Activated CD4-positive, alpha-beta T cell treated with anti-CD3 and anti-CD28 coated beads for 48 hours (primary cell): ENCODE results near the gene ENTPD2.

ENCODE experiments used
- DNase-seq: peaks from one replicate; pipeline ENCODE4 v3.0.0-alpha.2; 2020

The ENTPD2 gene

GRCh38 chr9:137028263-137029057 is 25.4 kb downstream of the ENTPD2 start:
- DNase-seq: peak; percentile 76

- DNase-seq: no peak
Observed at GRCh38 chr9:137027369-137028262, 26.2 kb downstream of the ENTPD2 start, which contains the start of gene ABCA2. ABCA2 (minus strand) TSS chr9:137028237; CDS start chr9:137028140, 97 bp downstream.

- no peak for DNase-seq
Observed at GRCh38 chr9:137026828-137027227, 27.0 kb downstream of the ENTPD2 start.

GRCh38 chr9:137026384-137026783 is 27.5 kb downstream of the ENTPD2 start:
- DNase-seq: no peak

- no peak for DNase-seq
Observed at GRCh38 chr9:137025517-137025966, 28.3 kb downstream of the ENTPD2 start.

GRCh38 chr9:137023583-137023991 is 30.3 kb downstream of the ENTPD2 start:
- no peak for DNase-seq

GRCh38 chr9:137023157-137023556 is 30.7 kb downstream of the ENTPD2 start:
- no peak for DNase-seq

GRCh38 chr9:137022662-137023008 is 31.2 kb downstream of the ENTPD2 start:
- no peak for DNase-seq

- peak; percentile 91 for DNase-seq
Observed at GRCh38 chr9:137021979-137022661, 31.7 kb downstream of the ENTPD2 start.

- no peak for DNase-seq
Observed at GRCh38 chr9:137021568-137021978, 32.3 kb downstream of the ENTPD2 start.

GRCh38 chr9:137020771-137021567 is 32.9 kb downstream of the ENTPD2 start:
- no peak for DNase-seq

GRCh38 chr9:137019891-137020683 is 33.8 kb downstream of the ENTPD2 start:
- no peak for DNase-seq

GRCh38 chr9:137018761-137019559 is 34.9 kb downstream of the ENTPD2 start:
- DNase-seq: no peak

- no peak for DNase-seq
Observed at GRCh38 chr9:137017791-137018497, 35.9 kb downstream of the ENTPD2 start.

- no peak for DNase-seq
Observed at GRCh38 chr9:137017071-137017470, 36.8 kb downstream of the ENTPD2 start.

- DNase-seq: no peak
Observed at GRCh38 chr9:137016436-137016835, 37.4 kb downstream of the ENTPD2 start.

GRCh38 chr9:137015976-137016375 is 37.9 kb downstream of the ENTPD2 start:
- DNase-seq: no peak

- no peak for DNase-seq
Observed at GRCh38 chr9:137015540-137015930, 38.3 kb downstream of the ENTPD2 start.

GRCh38 chr9:137014776-137015539 is 38.9 kb downstream of the ENTPD2 start:
- no peak for DNase-seq
